Measurements from ENCODE around the gene FILIP1. TPM values are rescaled to one million over a fixed set of nuclear protein-coding genes. Genes with fewer than 3 reads are reported as not detected.

FILIP1 gene
- total and polyA plus RNA-seq, 10 of the 15 experiments (the other 5 are each of a cell fraction or from before 2014, with no cell fraction given) = 0.23 to 2.0 (median 0.44) TPM

GRCh38 chr6:75272145-75272840 lies 221.3 kb downstream of the FILIP1 start:
- ChIA-PET POLR2A (interaction anchor here (3.5 to 4.7 kb wide), 2 partner anchors 9 to 12 kb away, joined by 21 to 23 read pairs; partner anchors contain the start of gene TMEM30A), RAD21 (ENCODE audit: unreplicated experiment) (interaction anchor here (9.2 kb wide), 1 partner anchor 10 kb away, joined by 142 read pairs; the partner anchor contains the start of gene TMEM30A), SMC1A (ENCODE audit: uncharacterized antibody, unreplicated experiment) (interaction anchor here (0.6 to 8.5 kb wide), 8 partner anchors 9 to 252 kb away, joined by 3 to 196 read pairs (median 5); partner anchors contain the start of genes COX7A2, FILIP1 and TMEM30A), CTCF (interaction anchor here (0.9 to 6.7 kb wide), 4 partner anchors 9 to 95 kb away, joined by 3 to 163 read pairs (median 4); partner anchors contain the start of genes COX7A2 and TMEM30A)
- no peak overlapping the region for H2AFZ ChIP-seq (ENCODE audit: control insufficient read depth, low read depth, low read length)
- H3K4me3 ChIP-seq = no peak overlapping the region
- peak overlapping the region; percentile 57 for H3K27ac ChIP-seq (ENCODE audit: control insufficient read depth, insufficient read depth)
- DNase-seq (ENCODE audit: low read depth, low spot score) = no peak
- 98% methylated on average over 5 of the region's 5 CpGs for WGBS (ENCODE audit: insufficient coverage, insufficient replicate concordance, low lambda C conversion rate, missing lambda C conversion rate)
- TSS peak; percentile 96 for BruUV-seq (replicated peaks)
- in situ Hi-C loops (cut with MboI) (no loop called here), intact Hi-C loops (cut with micrococcal nuclease; ENCODE audit: unreplicated experiment) (no loop called here)
- TF ChIP-seq MEF2B (IDR thresholded peaks at IDR 0.05; ENCODE audit: partially characterized antibody, poor library complexity, severe bottlenecking) (no peak), CBX5 (IDR thresholded peaks at IDR 0.05; ENCODE audit: low read depth) (0 out of 2 replicates have a peak, but pooled peaks have one; percentile 56)
- TF ChIP-seq, protein P1, sequence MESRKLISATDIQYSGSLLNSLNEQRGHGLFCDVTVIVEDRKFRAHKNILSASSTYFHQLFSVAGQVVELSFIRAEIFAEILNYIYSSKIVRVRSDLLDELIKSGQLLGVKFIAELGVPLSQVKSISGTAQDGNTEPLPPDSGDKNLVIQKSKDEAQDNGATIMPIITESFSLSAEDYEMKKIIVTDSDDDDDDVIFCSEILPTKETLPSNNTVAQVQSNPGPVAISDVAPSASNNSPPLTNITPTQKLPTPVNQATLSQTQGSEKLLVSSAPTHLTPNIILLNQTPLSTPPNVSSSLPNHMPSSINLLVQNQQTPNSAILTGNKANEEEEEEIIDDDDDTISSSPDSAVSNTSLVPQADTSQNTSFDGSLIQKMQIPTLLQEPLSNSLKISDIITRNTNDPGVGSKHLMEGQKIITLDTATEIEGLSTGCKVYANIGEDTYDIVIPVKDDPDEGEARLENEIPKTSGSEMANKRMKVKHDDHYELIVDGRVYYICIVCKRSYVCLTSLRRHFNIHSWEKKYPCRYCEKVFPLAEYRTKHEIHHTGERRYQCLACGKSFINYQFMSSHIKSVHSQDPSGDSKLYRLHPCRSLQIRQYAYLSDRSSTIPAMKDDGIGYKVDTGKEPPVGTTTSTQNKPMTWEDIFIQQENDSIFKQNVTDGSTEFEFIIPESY (IDR thresholded peaks at IDR 0.05) = peak; percentile 87; the same call in 1 of the 2 replicates
- peaks cover 26% of the 10 kb centered on the region for H3K9me3 ChIP-seq (replicated peaks; ENCODE audit: control insufficient read depth, insufficient read depth, low read length)
- no peak for FAIRE-seq
- H3K36me3 ChIP-seq (ENCODE audit: control insufficient read depth in 2 of 2, insufficient read depth in 2 of 2, low read length in 1 of 2) = peaks cover 8 to 13% of the 10 kb centered on the region in 2 experiments
- peaks cover 90% of the 10 kb centered on the region for H3K79me2 ChIP-seq (ENCODE audit: control insufficient read depth, insufficient read depth, low read length)
- 0 out of 2 replicates have a peak overlapping the region, but pooled peaks have one; percentile 22 for H3K4me2 ChIP-seq (ENCODE audit: control insufficient read depth, insufficient read depth)
- H3K27me3 ChIP-seq (replicated peaks in 1 of 2; ENCODE audit: control insufficient read depth in 2 of 2, insufficient read depth in 2 of 2, low read length in 1 of 2) = no peaks in the 10 kb centered on the region
- H3K9ac ChIP-seq (ENCODE audit: control insufficient read depth, insufficient read depth, low read length) = no peak overlapping the region
- H3K4me1 ChIP-seq (ENCODE audit: control insufficient read depth, insufficient read depth, low read length) = no peaks in the 10 kb centered on the region
- no peak for ATAC-seq
- no peaks in the 10 kb centered on the region for H4K20me1 ChIP-seq (ENCODE audit: control insufficient read depth, insufficient read depth)

Measured in GM12878 (cell line).